Activated CD8-positive, alpha-beta memory T cell treated with anti-CD3 and anti-CD28 coated beads, Interleukin-2, amount 50 U/mL, for 4 hours (primary cell): ENCODE data around the gene KLHL25.
"Not testable (repeated sequence)": the region's sequence is repeated elsewhere in the genome, so short reads cannot be mapped to it uniquely, and the experiment has no call there.

Source experiments
- DNase-seq: peaks from one replicate; pipeline ENCODE4 v3.0.0-alpha.2; 2020

KLHL25 gene

GRCh38 chr15:85794598-85795336, at the start of gene KLHL25:
TSS of gene KLHL25 (minus strand) at chr15:85794925. CDS start at chr15:85769810, 25,115 bp downstream.
- peak; percentile 90 for DNase-seq

- DNase-seq, result no peak
Measured at GRCh38 chr15:85840802-85841152, 46.1 kb upstream of the KLHL25 start.

GRCh38 chr15:85840079-85840801, 45.5 kb upstream of the KLHL25 start:
- peak; percentile 82 for DNase-seq

GRCh38 chr15:85839643-85840042, 44.9 kb upstream of the KLHL25 start:
- no peak for DNase-seq

GRCh38 chr15:85838655-85839054, 43.9 kb upstream of the KLHL25 start:
- DNase-seq, result no peak

- DNase-seq, result no peak
Measured at GRCh38 chr15:85837881-85838280, 43.2 kb upstream of the KLHL25 start.

GRCh38 chr15:85837011-85837433, 42.3 kb upstream of the KLHL25 start:
- DNase-seq, result no peak

- no peak for DNase-seq
Measured at GRCh38 chr15:85834651-85835050, 39.9 kb upstream of the KLHL25 start.

GRCh38 chr15:85832394-85832793, 37.7 kb upstream of the KLHL25 start:
- no peak for DNase-seq

- peak; percentile 22 for DNase-seq
Measured at GRCh38 chr15:85831415-85832113, 36.8 kb upstream of the KLHL25 start.

- not testable (repeated sequence) for DNase-seq
Measured at GRCh38 chr15:85829754-85830153, 35.0 kb upstream of the KLHL25 start.

GRCh38 chr15:85828874-85829273, 34.1 kb upstream of the KLHL25 start:
- no peak for DNase-seq

GRCh38 chr15:85828126-85828525, 33.4 kb upstream of the KLHL25 start:
- DNase-seq, result no peak

- DNase-seq, result no peak
Measured at GRCh38 chr15:85826756-85827515, 32.2 kb upstream of the KLHL25 start.

GRCh38 chr15:85825719-85826118, 31.0 kb upstream of the KLHL25 start:
- no peak for DNase-seq

- DNase-seq, result no peak
Measured at GRCh38 chr15:85825118-85825517, 30.4 kb upstream of the KLHL25 start.

- DNase-seq, result no peak
Measured at GRCh38 chr15:85821545-85821944, 26.8 kb upstream of the KLHL25 start.

- no peak for DNase-seq
Measured at GRCh38 chr15:85819938-85820337, 25.2 kb upstream of the KLHL25 start.

- DNase-seq, result no peak
Measured at GRCh38 chr15:85813234-85813633, 18.5 kb upstream of the KLHL25 start.

- DNase-seq, result no peak
Measured at GRCh38 chr15:85810075-85810474, 15.3 kb upstream of the KLHL25 start.

- no peak for DNase-seq
Measured at GRCh38 chr15:85805420-85805819, 10.7 kb upstream of the KLHL25 start.

- DNase-seq, result no peak
Measured at GRCh38 chr15:85804481-85805170, 9.9 kb upstream of the KLHL25 start.
